ENCODE data around the gene RUSC2.
"Not testable (repeated sequence)": the region's sequence is repeated elsewhere in the genome, so short reads cannot be mapped to it uniquely, and the experiment has no call there.

RUSC2 gene

GRCh38 chr9:35522700-35523099 lies 32.8 kb downstream of the RUSC2 start:
- DNase-seq (ENCODE audit: low read depth in 2 of 2, low spot score in 1 of 2): no peak

GRCh38 chr9:35523556-35523955 lies 33.6 kb downstream of the RUSC2 start:
- not testable (repeated sequence) for DNase-seq (ENCODE audit: low read depth in 2 of 2, low spot score in 1 of 2)

- DNase-seq (ENCODE audit: low read depth in 2 of 2, low spot score in 1 of 2): no peak
Observed at GRCh38 chr9:35526087-35526801, 36.3 kb downstream of the RUSC2 start.

- DNase-seq (ENCODE audit: low read depth in 2 of 2, low spot score in 1 of 2): no peak
Observed at GRCh38 chr9:35529161-35529823, 39.4 kb downstream of the RUSC2 start.

- DNase-seq (ENCODE audit: low read depth in 2 of 2, low spot score in 1 of 2): no peak
Observed at GRCh38 chr9:35533398-35533797, 43.5 kb downstream of the RUSC2 start.

GRCh38 chr9:35534921-35535320 lies 45.0 kb downstream of the RUSC2 start:
- DNase-seq (ENCODE audit: low read depth in 2 of 2, low spot score in 1 of 2): not testable (repeated sequence)

GRCh38 chr9:35537913-35538312 lies 48.0 kb downstream of the RUSC2 start:
- no peak for DNase-seq (ENCODE audit: low read depth in 2 of 2, low spot score in 1 of 2)

GRCh38 chr9:35538361-35539234 lies 48.7 kb downstream of the RUSC2 start:
- no peak for DNase-seq (ENCODE audit: low read depth in 2 of 2, low spot score in 1 of 2)
